Keratinocyte (primary cell): ENCODE data around the gene VPS13D. TPM values are rescaled to one million over a fixed set of nuclear protein-coding genes. Genes with fewer than 3 reads are reported as not detected.

Source experiments
- DNase-seq: peaks from one replicate; pipeline ENCODE4 v3.0.0-alpha.2; 2011; ENCODE audit warnings: low read depth, missing footprints, low spot score
- FAIRE-seq: peaks from 2 replicates; lab custom pipeline; 2011; peaks lifted over from hg19 to GRCh38; lab: Jason Lieb, UNC
- H2AFZ ChIP-seq: 2 replicates; pipeline ENCODE4 v1.6.0; 2012; ENCODE audit warnings: low read length, control low read depth, inconsistent platforms; ENCODE audit not compliant: control insufficient read depth
- H3K27ac ChIP-seq: 2 replicates; pipeline ENCODE4 v1.5.1; 2011; ENCODE audit warnings: low read length; ENCODE audit not compliant: control insufficient read depth, insufficient read depth
- H3K27me3 ChIP-seq: 3 replicates; pipeline ENCODE4 v1.6.0; 2011; ENCODE audit warnings: low read length; ENCODE audit not compliant: control insufficient read depth, insufficient read depth; ENCODE audit errors: extremely low read depth
- H3K36me3 ChIP-seq, 2 experiments: 2 replicates in 1 of 2; 3 replicates in 1 of 2; pipeline ENCODE4 v1.5.1; 2011; ENCODE audit warnings: low read length in 2 of 2, mild to moderate bottlenecking in 1 of 2; ENCODE audit not compliant: control insufficient read depth in 2 of 2, insufficient read depth in 2 of 2; ENCODE audit errors: extremely low read depth in 1 of 2
- H3K4me1 ChIP-seq: 3 replicates; pipeline ENCODE4 v1.5.1; 2011; ENCODE audit warnings: low read length; ENCODE audit not compliant: control insufficient read depth, insufficient read depth; ENCODE audit errors: extremely low read depth
- H3K4me2 ChIP-seq: 3 replicates; pipeline ENCODE4 v1.6.0; 2011; ENCODE audit warnings: low read depth, low read length; ENCODE audit not compliant: control insufficient read depth, insufficient read depth; ENCODE audit errors: extremely low read depth
- H3K4me3 ChIP-seq, 3 experiments: fragments of 200-600 bp in 1 of 3; sonication (generic) in 1 of 3; 2 replicates in 2 of 3; 3 replicates in 1 of 3; pipeline ENCODE4 v1.5.1; 2011 to 2016; ENCODE audit warnings: low read length in 3 of 3, mild to moderate bottlenecking in 3 of 3, control low read depth in 2 of 3, inconsistent platforms in 1 of 3, low read depth in 1 of 3, mixed read lengths in 1 of 3, mixed run types in 1 of 3, moderate library complexity in 1 of 3; ENCODE audit not compliant: control insufficient read depth in 2 of 3, insufficient read depth in 2 of 3; ENCODE audit errors: extremely low read depth in 1 of 3
- H3K79me2 ChIP-seq: 2 replicates; pipeline ENCODE4 v1.6.0; 2012; ENCODE audit warnings: low read length; ENCODE audit not compliant: control insufficient read depth, insufficient read depth
- H3K9ac ChIP-seq: 3 replicates; pipeline ENCODE4 v1.6.0; 2011; ENCODE audit warnings: low read length; ENCODE audit not compliant: control insufficient read depth, insufficient read depth; ENCODE audit errors: extremely low read depth
- H3K9me1 ChIP-seq: 3 replicates; pipeline ENCODE4 v1.6.0; 2011; ENCODE audit warnings: low read length; ENCODE audit not compliant: control insufficient read depth, insufficient read depth; ENCODE audit errors: extremely low read depth
- H3K9me3 ChIP-seq: 2 replicates; pipeline ENCODE4 v1.5.1; 2012; ENCODE audit warnings: low read depth, low read length; ENCODE audit not compliant: control insufficient read depth
- H4K20me1 ChIP-seq: 3 replicates; pipeline ENCODE4 v1.6.0; 2011; ENCODE audit warnings: low read length; ENCODE audit not compliant: control insufficient read depth, insufficient read depth; ENCODE audit errors: extremely low read depth
- EZH2 ChIP-seq: IDR thresholded peaks from one replicate; pipeline ENCODE4 v1.6.1; 2012; ENCODE audit warnings: inconsistent platforms, mild to moderate bottlenecking, low read length, moderate library complexity
- dilution Hi-C: fragments of 300-500 bp; cut with MboI; formaldehyde crosslinking; loops from one replicate; pipeline ENCODE4 v1.7.0; 2020; ENCODE audit warnings: low sequenced_read_pairs; ENCODE audit not compliant: extremely low pct_ligation_motif_present
- polyA plus RNA-seq, 5 experiments: library from polyadenylated mRNA; depleted of rRNA in 3 of 5; stranded (reverse) in 3 of 5; stranded (forward) in 1 of 5; unstranded in 1 of 5; fragments of >200 nt; gene quantifications; 1 replicate in 1 of 5; 2 replicates in 3 of 5; 3 replicates in 1 of 5; pipeline versions ENCODE4 v1.2.1 to v1.2.3, GENCODE V29; 2011 to 2012; ENCODE audit warnings: missing spikeins in 2 of 5, low read depth in 1 of 5, low replicate concordance in 1 of 5
- TF ChIP-seq, protein P1 (sequence below), 3 experiments: IDR thresholded peaks in 1 of 3; conservative IDR thresholded peaks in 1 of 3; optimal IDR thresholded peaks in 1 of 3; 2 replicates in 2 of 3; 3 replicates in 1 of 3; pipeline versions ENCODE3 to v1.5.1; 2011; ENCODE audit warnings: low read length in 3 of 3, mild to moderate bottlenecking in 3 of 3, moderate library complexity in 2 of 3, control low read depth in 1 of 3, inconsistent platforms in 1 of 3; ENCODE audit not compliant: insufficient read depth in 2 of 3; ENCODE audit errors: extremely low read depth in 1 of 3

The VPS13D gene
- polyA plus RNA-seq, 1 donor (not counting 4 experiments of a cell fraction or from before 2014, with no cell fraction given): 19.0 TPM

GRCh38 chr1:12353981-12354380, 124.2 kb downstream of the VPS13D start:
- no peak overlapping the region for H3K4me3 ChIP-seq
- H3K9ac ChIP-seq: no peak overlapping the region
- no peaks in the 10 kb centered on the region for H3K4me1 ChIP-seq
- H3K79me2 ChIP-seq: no peaks in the 10 kb centered on the region
- H4K20me1 ChIP-seq: no peaks in the 10 kb centered on the region
- H3K27me3 ChIP-seq: no peaks in the 10 kb centered on the region
- H3K9me1 ChIP-seq: no peaks in the 10 kb centered on the region
- H3K9me3 ChIP-seq: no peaks in the 10 kb centered on the region
- FAIRE-seq: no peak
- DNase-seq: no peak
- no peak for TF ChIP-seq EZH2
- TF ChIP-seq, protein P1, sequence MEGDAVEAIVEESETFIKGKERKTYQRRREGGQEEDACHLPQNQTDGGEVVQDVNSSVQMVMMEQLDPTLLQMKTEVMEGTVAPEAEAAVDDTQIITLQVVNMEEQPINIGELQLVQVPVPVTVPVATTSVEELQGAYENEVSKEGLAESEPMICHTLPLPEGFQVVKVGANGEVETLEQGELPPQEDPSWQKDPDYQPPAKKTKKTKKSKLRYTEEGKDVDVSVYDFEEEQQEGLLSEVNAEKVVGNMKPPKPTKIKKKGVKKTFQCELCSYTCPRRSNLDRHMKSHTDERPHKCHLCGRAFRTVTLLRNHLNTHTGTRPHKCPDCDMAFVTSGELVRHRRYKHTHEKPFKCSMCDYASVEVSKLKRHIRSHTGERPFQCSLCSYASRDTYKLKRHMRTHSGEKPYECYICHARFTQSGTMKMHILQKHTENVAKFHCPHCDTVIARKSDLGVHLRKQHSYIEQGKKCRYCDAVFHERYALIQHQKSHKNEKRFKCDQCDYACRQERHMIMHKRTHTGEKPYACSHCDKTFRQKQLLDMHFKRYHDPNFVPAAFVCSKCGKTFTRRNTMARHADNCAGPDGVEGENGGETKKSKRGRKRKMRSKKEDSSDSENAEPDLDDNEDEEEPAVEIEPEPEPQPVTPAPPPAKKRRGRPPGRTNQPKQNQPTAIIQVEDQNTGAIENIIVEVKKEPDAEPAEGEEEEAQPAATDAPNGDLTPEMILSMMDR (optimal IDR thresholded peaks at IDR 0.05 in 1 of 3, IDR thresholded peaks at IDR 0.05 in 1 of 3, conservative IDR thresholded peaks at IDR 0.05 in 1 of 3; ENCODE audit: extremely low read depth in 1 of 3, insufficient read depth in 2 of 3, low read length in 3 of 3): no peak
- no peak overlapping the region for H3K4me2 ChIP-seq
- dilution Hi-C loops: no loop called here
- H3K36me3 ChIP-seq: peaks cover 12 to 28% of the 10 kb centered on the region in 2 experiments
- H2AFZ ChIP-seq: no peak overlapping the region
- H3K27ac ChIP-seq: no peak overlapping the region

GRCh38 chr1:12356004-12356890, 126.4 kb downstream of the VPS13D start:
- H3K9ac ChIP-seq: no peak overlapping the region
- H2AFZ ChIP-seq: no peak overlapping the region
- no peaks in the 10 kb centered on the region for H3K27me3 ChIP-seq
- peaks cover 8 to 26% of the 10 kb centered on the region in 2 experiments for H3K36me3 ChIP-seq
- no peaks in the 10 kb centered on the region for H3K4me1 ChIP-seq
- no peak for TF ChIP-seq EZH2
- TF ChIP-seq, protein P1 (optimal IDR thresholded peaks at IDR 0.05 in 1 of 3, IDR thresholded peaks at IDR 0.05 in 1 of 3, conservative IDR thresholded peaks at IDR 0.05 in 1 of 3; ENCODE audit: extremely low read depth in 1 of 3, insufficient read depth in 2 of 3, low read length in 3 of 3): no peak
- H3K27ac ChIP-seq: no peak overlapping the region
- H4K20me1 ChIP-seq: no peaks in the 10 kb centered on the region
- H3K9me1 ChIP-seq: no peaks in the 10 kb centered on the region
- no peaks in the 10 kb centered on the region for H3K79me2 ChIP-seq
- FAIRE-seq (no peak), DNase-seq (no peak)
- dilution Hi-C loops: no loop called here
- no peak overlapping the region for H3K4me3 ChIP-seq
- H3K9me3 ChIP-seq: no peaks in the 10 kb centered on the region
- no peak overlapping the region for H3K4me2 ChIP-seq
